NCI-H1694 (cell line): ENCODE data around the gene ATP8A2.

Experiments used
- DNase-seq: peaks from one replicate; lab custom pipeline; 2025; lab: John Stamatoyannopoulos, UW

The ATP8A2 gene

GRCh38 chr13:25965596-25965995 is 593.8 kb downstream of the ATP8A2 start:
- no peak for DNase-seq

DNA sequence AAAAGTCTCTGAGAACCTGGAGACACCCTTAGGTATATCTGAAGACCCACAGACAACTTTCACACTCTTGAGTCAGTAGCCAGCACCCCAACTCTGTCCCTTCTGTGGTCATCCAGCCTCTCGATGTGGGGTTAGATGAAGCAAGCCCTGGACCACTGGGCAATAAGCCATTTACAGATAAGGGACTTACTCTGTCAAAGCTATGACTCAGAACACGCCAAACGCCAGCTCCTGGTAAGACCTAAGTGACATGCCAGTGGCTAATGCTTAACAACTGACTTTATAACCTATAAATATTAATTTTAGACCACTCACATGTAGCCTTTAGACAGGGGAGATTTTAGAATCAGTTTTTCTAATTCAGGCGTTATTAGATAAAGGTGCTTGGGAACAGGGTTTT is 594.3 kb downstream of the ATP8A2 start:
- DNase-seq = no peak

DNA sequence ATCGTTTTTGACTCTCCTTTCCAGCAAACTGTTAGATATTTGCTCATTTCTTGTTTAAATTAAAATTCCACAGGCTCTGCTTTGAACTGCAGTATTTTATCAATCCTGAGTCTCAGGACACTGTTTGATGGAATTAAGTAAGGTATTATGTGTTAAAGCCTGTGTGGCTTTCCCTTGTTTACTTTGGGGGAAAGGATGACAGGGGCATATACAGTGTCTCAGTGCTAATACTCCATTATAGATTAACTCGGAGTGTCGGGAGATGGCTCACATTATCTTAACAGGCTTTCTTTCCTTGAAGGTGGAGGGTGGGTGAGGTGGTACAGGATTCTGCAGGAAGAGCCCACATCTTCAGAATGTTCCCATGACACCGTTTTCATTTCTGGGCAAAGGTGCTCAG is 595.4 kb downstream of the ATP8A2 start:
- DNase-seq = no peak

GRCh38 chr13:25971047-25971446 is 599.3 kb downstream of the ATP8A2 start:
- DNase-seq = no peak

GRCh38 chr13:25971459-25972145 is 599.8 kb downstream of the ATP8A2 start:
- no peak for DNase-seq

DNA sequence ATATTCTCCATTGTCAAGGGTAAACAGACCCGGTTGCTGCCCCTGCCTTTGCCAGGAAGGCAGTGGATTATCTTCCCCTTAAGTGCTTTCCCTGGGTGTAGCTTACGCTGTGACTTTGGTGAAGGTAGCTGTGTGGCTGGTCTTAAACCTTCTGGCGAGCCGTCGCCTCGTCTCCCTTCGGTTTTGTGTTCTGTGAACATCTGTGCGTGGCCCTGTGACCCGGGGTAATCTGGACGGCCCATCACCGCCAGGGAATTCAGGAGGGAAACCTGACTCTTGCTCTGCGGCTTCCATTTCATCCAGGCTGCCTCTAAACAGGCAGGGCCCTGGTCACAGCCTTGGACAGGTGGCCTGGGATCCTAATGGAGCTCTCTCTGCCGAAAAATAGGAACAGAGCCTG is 601.3 kb downstream of the ATP8A2 start:
- no peak for DNase-seq

- DNase-seq = no peak
Observed at GRCh38 chr13:25973576-25973975, 601.8 kb downstream of the ATP8A2 start.

DNA sequence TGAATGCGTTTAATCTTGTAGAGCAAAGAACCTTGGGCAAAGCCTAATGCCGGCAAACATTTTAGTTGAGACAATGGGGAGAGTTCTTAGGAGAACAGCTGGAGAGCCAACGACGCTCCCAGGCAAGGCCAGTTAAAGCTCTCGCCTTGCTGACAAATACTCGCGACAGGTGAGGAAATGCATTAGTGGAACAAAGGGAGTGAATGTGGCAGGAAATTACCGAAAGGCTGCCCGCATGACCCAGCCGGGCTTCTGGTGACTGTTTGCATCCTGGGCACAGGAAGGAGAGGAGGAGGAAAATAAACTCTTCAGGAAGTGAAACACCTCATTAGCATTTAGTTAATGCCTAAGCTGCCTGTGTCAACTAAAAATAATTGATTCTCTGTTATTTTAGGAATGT is 605.4 kb downstream of the ATP8A2 start:
- no peak for DNase-seq

- DNase-seq = no peak
Observed at GRCh38 chr13:25977671-25978070, 605.9 kb downstream of the ATP8A2 start.

DNA sequence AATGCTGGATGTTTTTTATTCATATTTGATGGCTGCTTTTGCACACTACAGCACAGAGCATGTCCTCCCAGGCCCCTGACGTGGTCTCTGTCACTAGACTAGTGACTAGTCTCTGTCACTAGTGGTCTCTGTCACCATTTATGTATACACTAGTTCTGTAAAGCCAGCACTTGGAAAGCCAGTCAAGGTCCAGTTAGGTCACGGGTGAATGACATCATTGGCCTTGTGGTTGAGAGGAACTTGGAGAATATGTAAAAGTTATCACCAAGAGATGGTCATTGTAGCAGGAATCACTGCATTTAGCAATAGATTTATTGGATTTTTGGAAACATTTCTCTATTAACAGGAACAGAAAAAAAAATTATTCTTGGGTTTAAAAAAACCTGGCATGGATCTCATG is 607.2 kb downstream of the ATP8A2 start:
- no peak for DNase-seq

DNA sequence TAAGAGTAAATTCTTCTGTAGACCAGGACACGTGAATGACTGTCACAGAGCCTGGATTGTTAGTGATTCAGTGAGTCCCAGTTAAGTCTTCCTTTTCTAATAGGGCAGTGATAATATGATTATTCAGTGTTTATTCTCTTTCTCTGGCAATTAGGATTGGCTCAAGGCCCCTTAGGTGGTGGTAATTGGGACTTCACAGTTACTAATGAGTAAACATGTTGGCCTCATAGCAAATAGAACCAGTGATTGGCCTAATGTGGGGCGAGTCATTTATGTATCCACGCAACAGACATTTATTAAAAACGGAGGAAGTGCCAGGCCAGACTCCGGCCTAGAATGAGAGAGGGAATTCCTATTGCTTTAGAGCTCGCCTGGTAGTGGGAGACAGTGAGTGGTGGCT is 607.6 kb downstream of the ATP8A2 start:
- DNase-seq = no peak

GRCh38 chr13:25980255-25980654 is 608.5 kb downstream of the ATP8A2 start:
- peak; percentile 11 for DNase-seq

DNA sequence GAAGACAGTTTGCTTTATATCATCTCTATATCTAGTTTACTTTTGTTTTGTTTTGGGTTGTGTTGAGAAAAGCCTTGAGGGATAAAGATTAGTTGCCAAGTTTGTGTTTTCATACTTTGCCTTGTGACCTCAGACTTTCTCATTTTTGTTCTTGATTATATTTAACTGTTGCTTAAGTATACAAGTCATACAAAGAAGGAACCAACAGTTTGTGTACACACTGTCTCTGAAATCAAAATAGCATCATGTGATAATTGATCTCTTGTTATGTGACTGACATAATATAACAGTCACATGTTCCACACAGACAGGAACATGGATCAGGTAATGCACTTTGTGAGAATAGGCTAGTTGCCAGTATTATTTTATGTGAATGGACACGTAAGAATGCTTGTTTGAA is 609.3 kb downstream of the ATP8A2 start:
- no peak for DNase-seq

DNA sequence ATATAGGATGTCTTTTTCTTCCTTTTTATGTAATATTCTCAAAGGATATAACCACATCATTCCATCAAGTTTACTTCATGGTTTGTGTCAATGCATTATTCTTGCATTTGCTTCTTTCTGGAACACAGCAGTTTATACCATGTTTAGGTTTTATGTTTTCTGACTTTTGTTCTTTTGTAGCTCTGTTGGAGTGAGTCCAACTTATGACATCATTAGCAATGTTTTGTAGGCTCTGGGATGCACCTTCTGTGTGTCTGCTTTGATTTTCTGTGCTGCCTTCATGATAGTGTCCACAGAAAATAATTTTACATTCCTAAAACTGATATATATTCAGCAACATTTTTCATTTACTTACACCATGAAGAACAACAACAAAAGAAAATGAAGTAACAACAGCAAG is 611.1 kb downstream of the ATP8A2 start:
- DNase-seq = peak; percentile 9

DNA sequence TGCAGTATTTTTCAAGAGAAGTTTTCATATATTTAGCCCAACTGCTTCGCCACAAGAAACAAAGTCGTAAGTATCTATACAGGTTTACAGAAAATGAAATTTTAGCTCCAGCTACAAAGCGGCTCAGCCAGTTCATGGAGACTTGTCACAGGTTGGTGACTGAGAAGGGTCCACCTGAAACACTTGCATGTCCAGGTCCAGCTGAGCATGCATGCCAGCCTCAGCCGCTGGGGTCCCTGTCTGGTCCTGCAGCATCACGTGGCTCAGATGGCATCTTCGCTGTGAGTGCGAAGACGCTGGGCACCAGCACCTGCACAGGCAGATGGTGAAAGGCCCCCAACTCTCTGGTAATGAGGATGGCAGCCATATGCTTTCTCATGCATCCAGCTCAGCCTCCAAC is 616.2 kb downstream of the ATP8A2 start:
- no peak for DNase-seq

GRCh38 chr13:25988661-25989060 is 616.9 kb downstream of the ATP8A2 start:
- DNase-seq = no peak

- DNase-seq = no peak
Observed at GRCh38 chr13:25990801-25991200, 619.0 kb downstream of the ATP8A2 start.

DNA sequence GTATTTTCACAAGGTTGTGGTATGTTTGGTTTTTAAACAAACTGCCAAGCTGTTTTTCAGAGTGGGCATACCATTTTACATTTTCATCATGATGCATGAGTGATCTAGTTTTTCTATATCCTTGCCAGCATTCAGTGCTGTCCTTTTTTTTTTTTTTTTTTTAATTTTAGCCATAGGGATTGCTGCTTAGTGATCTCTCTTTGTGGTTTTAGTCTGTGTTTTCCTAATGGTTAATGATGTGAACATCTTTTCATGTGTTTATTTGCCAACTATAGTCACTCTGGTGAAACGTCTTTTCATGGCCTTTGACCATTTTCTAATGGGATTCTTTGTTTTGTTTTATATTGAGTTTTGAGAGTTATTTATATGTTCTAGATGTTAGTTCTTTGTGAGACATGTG is 620.3 kb downstream of the ATP8A2 start:
- DNase-seq = no peak

DNA sequence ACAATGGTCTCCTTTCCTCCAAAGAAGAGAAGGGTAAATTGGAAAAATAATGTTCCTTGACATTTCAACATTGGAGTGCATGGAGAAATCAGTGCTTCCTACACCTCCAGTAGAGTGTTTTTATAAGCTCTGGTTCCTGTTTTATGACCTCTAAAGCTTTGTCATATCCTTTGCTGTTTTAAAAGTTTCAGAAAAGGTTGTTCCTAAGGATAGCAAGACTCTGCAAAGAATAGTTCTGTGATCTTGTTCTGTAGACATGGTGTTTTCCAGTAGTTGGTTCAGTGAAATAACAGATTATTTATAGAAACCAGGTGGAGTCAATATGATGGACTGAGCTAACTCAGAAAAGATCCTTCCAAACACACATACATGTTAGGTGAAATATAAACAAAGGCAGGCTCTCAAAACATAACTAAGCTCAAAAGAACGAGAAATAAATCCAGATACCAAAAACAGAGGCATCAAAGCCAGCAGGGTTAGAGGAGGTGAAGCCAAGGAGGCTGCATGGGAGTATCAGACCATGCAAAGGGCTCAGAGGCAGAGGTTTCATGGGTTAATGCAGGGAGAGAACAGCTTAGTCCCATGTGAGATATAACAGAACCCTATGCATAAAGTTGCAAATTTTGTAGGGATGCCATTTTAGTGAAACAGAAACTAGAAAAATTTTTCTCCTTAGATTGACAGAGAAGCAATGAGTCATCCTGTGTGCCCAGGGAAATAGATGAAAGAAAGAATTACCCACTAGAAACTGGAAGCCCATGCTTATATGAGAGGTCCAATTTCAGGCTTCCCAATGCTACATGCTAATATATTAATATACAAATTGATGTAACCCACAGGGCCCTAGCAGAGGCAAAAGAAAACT is 635.7 kb downstream of the ATP8A2 start:
- DNase-seq = no peak

- DNase-seq = no peak
Observed at GRCh38 chr13:26010487-26011207, 638.9 kb downstream of the ATP8A2 start.

- no peak for DNase-seq
Observed at GRCh38 chr13:26011208-26011573, 639.4 kb downstream of the ATP8A2 start.

DNA sequence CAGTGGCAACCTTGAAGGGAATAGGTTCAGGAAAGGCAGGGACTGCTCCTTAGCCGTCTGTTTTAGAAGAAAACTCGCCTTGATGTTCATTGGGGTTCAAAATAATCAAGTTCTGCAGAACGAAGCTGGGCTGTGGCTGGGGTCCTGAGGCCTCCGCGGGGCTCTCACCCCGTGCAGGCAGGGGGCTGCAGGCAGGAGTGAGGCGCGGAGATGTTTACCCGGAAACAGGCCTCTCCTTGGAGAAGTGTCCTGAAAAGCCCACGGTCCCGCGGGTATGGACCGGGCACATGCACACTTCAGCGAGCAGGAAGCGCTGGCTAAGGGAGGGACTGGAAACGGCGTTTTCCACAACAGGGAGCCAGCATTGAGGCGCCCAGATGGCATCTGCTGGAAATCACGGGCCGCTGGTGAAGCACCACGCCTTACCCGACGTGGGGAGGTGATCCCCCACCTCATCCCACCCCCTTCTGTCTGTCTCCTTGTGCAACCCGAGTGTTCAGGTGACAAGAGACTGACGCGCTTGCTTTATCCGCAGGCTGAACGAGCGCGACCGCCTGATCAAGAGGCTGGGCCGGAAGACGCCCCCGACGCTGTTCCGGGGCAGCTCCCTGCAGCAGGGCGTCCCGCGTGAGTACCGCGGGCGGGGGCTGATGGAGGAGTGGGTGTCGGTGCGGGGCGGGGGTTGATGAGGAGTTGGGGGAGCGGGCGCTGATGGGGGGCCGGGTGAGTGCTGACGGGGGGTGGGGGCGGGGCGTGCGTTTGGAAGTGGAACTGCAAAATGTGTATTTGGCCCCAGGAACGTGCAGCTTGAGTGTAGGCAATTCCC is 640.4 kb downstream of the ATP8A2 start:
- no peak for DNase-seq
